GM19043 (cell line): ENCODE measurements around the gene TXNIP.

Source experiments
- ATAC-seq: cut with Tn5 transposase; IDR thresholded peaks from one replicate; pipeline ENCODE4 v1.9.1; 2021; ENCODE audit warnings: low read depth; ENCODE audit not compliant: unreplicated experiment

The TXNIP gene

DNA sequence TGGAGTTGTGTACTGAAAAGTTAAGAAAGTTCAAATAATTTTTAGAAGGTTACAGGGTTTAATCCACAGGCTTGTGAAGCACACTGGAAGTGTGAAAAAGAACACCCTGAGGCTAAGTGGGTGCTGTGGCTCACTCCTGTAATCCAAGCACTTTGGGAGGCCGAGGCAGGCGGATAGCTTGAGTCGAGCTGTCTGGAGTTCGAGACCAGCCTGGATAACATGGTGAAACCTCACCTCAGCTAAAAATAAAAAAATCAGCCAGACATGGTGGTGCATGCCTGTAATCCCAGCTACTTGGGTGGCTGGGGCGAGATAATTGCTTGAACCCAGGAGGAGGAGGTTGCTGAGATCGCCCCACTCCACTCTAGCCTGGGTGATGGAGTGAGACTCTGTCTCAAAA, 9.8 kb downstream of the TXNIP start:
- no peak for ATAC-seq

DNA sequence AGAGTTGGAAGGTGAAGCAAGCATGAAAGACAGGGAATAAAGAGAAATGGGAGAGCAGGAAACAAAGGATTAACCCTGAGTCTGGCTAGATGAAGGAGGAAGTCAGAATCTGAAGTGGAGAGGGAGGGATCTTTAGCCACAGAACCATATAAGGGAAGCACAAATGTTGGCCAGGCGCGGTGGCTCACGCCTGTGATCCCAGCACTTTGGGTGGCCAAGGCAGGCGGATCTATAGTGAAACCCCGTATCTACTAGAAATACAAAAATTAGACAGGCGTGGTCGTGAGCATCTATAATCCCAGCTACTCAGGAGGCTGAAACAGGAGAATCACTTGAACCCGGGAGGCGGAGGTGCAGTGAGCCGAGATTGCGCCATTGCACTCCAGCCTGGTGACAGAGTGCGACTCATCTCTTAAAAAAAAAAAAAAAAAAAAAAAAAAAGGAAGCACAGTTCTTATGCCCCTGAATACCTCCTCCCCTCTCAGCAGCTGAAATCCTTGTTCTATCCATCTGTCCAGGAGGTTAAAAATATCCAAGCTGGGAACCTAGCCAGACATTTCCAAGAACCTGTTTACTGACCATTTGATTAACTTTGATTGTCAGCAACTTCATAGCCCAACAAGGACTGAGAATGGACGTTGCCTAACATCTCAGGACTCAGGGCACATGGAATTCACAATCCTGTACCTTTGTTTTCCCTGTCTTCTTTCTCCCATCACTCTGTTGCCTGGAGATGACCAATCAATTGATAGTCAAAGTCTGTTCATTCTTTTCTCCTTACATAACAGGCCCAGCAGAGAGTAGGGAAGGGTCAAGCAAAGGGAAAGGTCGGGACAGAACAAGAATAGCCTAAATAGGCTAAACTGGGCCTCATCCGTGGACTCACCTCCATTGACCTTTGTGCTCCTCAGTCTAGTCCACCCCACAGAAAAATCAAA, 10.6 kb downstream of the TXNIP start:
- ATAC-seq: no peak

DNA sequence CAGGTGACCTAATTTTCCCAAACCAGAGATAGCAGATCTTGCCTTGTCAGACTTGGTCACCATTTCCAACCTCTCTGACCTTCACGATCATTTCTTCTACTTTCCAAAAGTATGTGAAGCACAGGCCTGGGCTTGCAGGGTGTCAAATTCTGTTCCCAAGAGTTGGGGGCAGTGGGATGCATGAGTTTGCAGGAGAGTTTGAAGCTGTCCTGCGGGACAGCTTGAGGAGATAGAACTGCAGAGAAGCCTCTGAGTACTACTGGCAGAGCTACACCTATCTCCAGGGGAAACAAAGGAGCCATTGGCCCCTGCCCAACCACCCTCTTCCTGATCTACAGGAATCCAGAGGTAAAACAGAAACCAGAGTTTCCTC, 11.3 kb downstream of the TXNIP start:
- ATAC-seq: no peak

GRCh38 chr1:145983960-145984830, 12.2 kb downstream of the TXNIP start:
- ATAC-seq: no peak

DNA sequence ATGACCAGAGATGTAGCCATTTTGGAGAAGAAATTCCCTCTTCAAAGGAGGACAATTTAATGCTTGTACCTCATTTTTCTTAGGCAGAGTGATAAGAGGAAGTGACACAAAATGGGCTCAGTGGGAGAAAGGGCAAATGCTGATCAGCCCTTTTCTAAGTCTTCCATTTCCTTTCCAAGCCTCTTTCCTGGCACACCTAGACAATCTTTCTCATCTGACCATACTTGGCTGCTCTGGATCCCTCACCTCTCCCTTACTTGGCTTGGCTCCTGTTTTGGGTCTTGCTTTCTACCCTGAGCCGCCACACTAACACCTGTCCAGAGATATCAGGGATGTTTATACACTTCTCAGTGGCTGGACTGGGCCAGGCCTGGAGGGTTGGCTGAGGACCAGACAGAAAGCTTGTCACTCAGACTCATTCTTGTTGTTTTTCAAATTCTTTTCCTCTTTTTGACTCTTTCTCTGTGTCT, 13.1 kb downstream of the TXNIP start:
- no peak for ATAC-seq

GRCh38 chr1:145982010-145982723, 14.2 kb downstream of the TXNIP start:
- no peak for ATAC-seq

- ATAC-seq: no peak
Measured at GRCh38 chr1:145980457-145980994, 15.9 kb downstream of the TXNIP start.

DNA sequence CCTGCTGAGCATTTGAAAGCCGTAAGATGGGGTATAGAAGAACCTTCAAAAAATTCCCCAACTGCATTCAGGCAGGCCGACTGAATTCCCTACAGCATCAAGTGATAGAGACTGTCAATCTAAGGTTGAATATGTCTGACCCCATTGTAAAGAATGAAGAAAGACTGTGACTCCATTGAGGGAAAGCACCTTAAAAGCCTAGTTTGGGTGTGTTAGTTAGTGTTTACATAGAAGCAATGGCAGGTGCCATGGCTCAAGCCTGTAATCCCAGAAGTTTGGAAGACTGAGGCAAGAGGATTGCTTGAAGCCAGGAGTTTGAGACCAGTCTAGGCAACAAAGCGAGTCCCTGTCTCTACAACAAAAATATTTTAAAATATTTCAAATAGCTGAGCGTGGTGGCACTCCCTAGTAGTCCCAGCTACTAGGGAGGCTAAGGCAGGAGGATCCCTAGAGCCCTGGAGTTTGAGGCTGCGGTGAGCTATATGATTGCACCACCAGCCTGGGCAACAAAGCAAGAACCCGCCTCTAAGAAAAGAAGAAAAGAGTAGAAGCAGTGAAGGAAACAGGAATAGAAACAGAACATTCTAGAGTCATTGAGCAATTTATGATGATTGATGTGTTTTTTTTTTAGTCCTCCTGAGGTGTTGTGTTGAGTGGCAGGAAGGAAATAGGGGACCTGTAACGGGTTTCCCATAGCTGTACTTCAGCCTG, 16.5 kb downstream of the TXNIP start:
- ATAC-seq: peak; percentile 3

DNA sequence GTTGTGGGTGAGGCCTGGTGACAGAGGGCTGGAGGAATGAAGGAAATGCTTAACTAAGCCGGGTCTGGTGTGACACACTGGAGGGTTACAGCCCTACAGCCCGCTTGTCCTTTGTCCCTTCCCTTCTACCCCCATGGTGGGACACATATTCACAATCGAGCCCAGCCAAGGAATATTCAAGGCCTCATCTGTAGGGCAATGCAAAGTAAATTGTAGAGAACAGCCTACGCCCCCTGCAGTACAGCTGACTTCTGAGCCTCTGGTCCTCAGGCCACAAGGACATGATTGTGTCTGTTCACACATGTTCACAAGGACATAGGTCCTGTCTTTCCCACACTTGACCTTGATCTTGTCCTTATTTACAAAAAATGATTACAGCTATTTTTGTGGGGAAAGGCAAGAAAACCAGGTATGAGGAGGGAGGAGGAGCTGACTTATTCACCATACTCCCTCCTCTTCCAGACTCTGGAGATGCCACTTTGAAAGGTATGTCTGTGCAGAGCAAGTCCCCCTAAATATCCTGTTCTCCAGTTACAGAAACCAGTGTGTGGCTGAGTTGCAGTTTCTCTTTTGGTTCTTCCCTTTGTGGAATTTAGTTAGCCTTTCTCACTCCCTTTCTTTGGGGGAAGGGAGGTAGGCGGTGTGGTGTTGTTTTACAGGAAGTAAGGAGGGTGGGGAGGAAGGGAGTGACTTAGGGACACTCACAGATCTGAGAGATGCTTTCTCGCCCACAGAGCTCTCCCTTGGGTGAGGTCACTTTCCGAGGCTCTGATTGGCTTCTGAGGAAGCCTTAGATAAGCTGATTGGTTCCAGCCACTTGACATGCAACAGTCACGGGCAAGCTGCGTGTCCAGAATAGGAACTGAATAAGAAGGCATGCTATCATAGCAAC, 17.3 kb downstream of the TXNIP start:
- ATAC-seq: peak; percentile 93

DNA sequence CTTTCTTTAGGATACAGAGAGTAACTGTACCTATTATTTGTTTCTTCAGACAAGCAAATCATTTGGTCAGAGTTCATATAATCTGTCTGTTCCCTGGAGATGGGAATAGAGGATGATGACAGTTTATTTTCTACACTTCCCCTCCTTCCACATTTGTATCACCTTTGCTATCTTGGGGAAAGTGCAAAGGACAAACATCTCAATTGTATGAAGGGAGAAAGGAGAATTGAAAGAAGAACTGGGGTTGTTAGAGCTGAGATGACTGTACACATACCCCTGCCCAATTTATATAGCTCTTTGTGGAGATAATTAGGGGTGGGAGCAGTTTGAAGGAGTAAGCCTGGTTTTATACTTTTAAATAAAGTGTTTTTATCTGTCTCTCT, 17.9 kb downstream of the TXNIP start:
- no peak for ATAC-seq

DNA sequence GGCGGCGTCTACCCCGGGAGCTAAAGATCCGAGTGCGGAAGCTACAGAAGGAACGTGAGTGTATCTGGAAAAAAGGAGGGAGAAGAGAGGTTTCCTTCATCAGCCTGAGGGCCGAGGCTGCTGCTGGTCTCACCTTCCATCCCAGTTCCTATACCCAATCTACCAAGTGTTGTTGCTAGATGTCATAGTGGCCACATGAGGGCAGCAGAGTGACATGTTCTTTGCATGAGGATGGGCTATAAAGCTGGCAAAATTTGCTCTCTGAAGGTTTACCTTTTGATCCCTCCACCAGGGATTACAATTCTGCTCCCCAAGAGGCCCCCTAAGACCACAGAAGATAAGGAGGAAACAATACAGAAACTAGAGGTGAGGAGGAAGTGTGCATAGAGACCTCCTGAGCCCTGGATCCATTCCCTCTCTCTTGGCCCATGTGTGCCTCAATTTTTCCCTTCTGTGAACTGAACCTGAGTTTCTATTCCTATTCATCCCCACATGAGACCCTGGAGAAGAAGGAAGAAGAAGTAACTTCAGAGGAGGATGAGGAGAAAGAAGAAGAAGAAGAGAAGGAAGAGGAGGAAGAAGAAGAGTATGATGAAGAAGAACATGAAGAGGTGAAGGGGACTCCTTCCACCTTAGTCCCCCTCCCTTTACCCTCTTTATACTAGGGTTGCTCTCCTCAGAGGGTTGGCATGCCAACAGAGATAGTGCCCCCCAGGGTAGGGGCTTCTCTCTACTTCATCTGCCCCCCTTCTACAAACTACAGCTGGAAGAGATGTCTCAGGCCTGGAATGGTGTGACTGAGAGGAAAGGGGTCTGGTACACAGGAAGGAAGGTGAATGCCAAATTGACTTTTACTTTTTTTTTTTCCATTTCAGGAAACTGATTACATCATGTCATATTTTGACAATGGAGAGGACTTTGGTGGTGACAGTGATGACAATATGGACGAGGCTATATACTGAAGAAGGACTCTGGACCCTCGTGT, 18.6 kb downstream of the TXNIP start:
- ATAC-seq: no peak

DNA sequence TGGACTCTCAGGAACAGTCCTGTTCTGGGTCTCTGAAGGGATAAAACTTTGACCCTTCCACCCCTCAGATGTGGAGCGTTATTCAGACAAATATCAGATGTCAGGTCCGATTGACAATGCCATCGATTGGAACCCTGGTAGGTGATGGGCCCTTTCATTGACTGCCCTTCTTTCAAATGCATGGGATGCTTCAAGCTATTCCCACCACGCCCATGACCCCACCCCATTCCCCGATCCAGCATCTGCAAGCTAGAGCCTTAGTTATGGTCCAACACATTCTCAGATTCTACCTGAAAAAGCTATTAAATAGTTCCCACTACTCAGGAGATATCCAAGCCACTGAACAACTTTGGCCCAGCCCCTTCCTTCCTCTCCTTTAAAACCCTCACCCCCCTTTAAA, 19.4 kb downstream of the TXNIP start:
- ATAC-seq: no peak

- ATAC-seq: no peak
Measured at GRCh38 chr1:145975216-145975615, 21.2 kb downstream of the TXNIP start.

GRCh38 chr1:145974721-145975120, 21.7 kb downstream of the TXNIP start:
- ATAC-seq: no peak

DNA sequence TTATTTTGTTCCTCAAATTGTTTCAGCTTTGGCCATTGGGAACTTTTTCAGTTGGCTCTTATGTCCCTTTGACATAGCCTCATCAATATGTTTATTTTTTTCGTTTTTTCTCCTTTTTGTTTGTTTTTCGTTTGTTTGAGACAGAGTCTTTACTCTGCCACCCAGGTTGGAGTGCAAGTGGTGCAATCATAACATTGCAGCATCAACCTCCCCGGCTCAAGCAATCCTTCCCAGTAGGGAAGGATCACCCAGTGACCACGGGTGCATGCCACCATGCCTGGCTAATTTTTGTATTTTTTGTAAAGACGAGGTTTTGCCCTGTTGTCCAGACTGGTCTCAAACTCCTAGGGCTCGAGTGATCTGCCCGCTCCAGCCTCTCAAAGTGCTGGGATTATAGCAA, 23.8 kb downstream of the TXNIP start:
- no peak for ATAC-seq

DNA sequence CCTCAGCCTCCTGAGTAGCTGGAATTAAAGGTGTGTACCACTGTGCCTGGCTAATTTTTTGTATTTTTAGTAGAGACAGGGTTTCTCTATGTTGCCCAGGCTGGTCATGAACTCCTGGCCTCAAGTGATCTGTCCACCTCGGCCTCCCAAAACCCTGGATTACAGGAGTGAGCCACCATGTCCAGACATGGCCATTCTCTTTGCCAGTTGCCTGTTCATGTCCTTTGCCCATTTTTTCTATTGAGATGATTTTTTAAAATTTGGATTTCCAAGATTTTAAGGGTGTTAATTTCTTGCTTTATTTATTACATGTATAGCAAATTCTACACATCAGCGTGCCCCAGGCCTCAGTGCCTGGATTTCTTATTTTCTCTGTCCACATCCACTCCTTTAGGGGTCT, 29.1 kb downstream of the TXNIP start:
- ATAC-seq: no peak

GRCh38 chr1:145965119-145965744, 31.1 kb downstream of the TXNIP start:
- no peak for ATAC-seq
